PFSK-1 (cell line): Measurements from ENCODE around the gene MNX1.

ENCODE experiments used
- FOXP2 ChIP-seq: optimal IDR thresholded peaks from 2 replicates; pipeline ENCODE3; 2011; ENCODE audit warnings: borderline replicate concordance, control low read depth, inconsistent platforms; ENCODE audit not compliant: insufficient read depth; ENCODE audit errors: extremely low read length, extremely low read depth
- POLR2AphosphoS5 ChIP-seq: IDR thresholded peaks from 2 replicates; pipeline ENCODE4 v1.6.1; 2012; ENCODE audit warnings: low read depth, mild to moderate bottlenecking, control low read depth, low read length, moderate library complexity
- REST ChIP-seq, 2 experiments: IDR thresholded peaks; 2 replicates each; pipeline versions ENCODE4 v1.6.1 to v1.8.0; 2011 to 2012; ENCODE audit warnings: low read depth in 2 of 2, low read length in 2 of 2, control low read depth in 1 of 2, inconsistent platforms in 1 of 2, mild to moderate bottlenecking in 1 of 2, moderate library complexity in 1 of 2; ENCODE audit not compliant: insufficient read depth in 1 of 2
- SIN3A ChIP-seq: IDR thresholded peaks from 2 replicates; pipeline ENCODE4 v1.6.1; 2012; ENCODE audit warnings: mild to moderate bottlenecking, low read length, moderate library complexity, borderline replicate concordance; ENCODE audit not compliant: insufficient read depth
- TAF1 ChIP-seq: IDR thresholded peaks from 2 replicates; pipeline ENCODE4 v1.6.1; 2012; ENCODE audit warnings: low read length, control low read depth, borderline replicate concordance; ENCODE audit not compliant: insufficient read depth

GRCh38 chr7:157011333-157012112, 1.1 kb upstream of the MNX1 start:
- TF ChIP-seq POLR2AphosphoS5 (no peak), REST (IDR thresholded peaks at IDR 0.05; ENCODE audit: insufficient read depth in 1 of 2, low read depth in 2 of 2, low read length in 2 of 2) (no peak), SIN3A (no peak), FOXP2 (no peak), TAF1 (no peak)
